Testis (tissue), 2 donors: ENCODE measurements around the gene LRP1B.

Experiments used
- POLR2A ChIP-seq: fragments of 450-650 bp; IDR thresholded peaks from one replicate; pipeline ENCODE4 v1.6.1; 2017; ENCODE audit warnings: antibody characterized with exemption, mild to moderate bottlenecking, moderate library complexity
- TF ChIP-seq, protein P1 (sequence below), 3 experiments: fragments of 450-650 bp in 2 of 3; fragments of 200-600 bp in 1 of 3; sonication (generic) in 1 of 3; IDR thresholded peaks; one replicate each; pipeline ENCODE4 v1.5.1; 2016 to 2019; ENCODE audit warnings: antibody characterized with exemption in 3 of 3, mild to moderate bottlenecking in 2 of 3, moderate library complexity in 1 of 3

DNA sequence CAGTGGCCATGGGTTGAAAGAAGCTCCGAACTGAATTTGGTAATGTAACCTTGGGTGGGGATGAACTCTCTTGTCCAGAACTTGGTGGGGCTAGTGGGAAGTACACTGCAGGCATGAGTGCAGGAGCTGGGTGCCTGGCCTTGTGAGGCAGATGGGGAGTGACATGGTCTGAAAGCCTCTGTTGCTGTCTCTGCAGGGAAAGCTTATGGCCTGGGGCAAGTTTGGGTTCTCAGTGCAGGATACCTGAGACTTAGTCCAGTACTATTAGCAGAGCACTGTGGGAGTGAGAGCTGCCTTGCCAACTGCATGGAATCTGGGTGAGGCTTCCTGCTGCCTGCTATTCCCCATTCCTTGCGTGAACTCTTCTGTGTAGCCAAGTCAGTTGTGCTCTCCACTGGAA lies 1729.8 kb downstream of the LRP1B start:
- no peak for TF ChIP-seq POLR2A
- TF ChIP-seq, protein P1, sequence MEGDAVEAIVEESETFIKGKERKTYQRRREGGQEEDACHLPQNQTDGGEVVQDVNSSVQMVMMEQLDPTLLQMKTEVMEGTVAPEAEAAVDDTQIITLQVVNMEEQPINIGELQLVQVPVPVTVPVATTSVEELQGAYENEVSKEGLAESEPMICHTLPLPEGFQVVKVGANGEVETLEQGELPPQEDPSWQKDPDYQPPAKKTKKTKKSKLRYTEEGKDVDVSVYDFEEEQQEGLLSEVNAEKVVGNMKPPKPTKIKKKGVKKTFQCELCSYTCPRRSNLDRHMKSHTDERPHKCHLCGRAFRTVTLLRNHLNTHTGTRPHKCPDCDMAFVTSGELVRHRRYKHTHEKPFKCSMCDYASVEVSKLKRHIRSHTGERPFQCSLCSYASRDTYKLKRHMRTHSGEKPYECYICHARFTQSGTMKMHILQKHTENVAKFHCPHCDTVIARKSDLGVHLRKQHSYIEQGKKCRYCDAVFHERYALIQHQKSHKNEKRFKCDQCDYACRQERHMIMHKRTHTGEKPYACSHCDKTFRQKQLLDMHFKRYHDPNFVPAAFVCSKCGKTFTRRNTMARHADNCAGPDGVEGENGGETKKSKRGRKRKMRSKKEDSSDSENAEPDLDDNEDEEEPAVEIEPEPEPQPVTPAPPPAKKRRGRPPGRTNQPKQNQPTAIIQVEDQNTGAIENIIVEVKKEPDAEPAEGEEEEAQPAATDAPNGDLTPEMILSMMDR (IDR thresholded peaks at IDR 0.05) = no peak
